IPS-11a (cell line): ENCODE measurements around the gene TRIM17.

Experiments used
- H3K4me3 ChIP-seq: one replicate; pipeline ENCODE4 v1.5.1; 2013; ENCODE audit warnings: low read depth, low read length, control low read depth

Gene TRIM17

GRCh38 chr1:228359613-228360532 lies 56.8 kb downstream of the TRIM17 start:
- H3K4me3 ChIP-seq: no peak overlapping the region

- no peak overlapping the region for H3K4me3 ChIP-seq
These were observed 57.7 kb downstream of the TRIM17 start for GRCh38 chr1:228358764-228359612.

GRCh38 chr1:228358039-228358763 lies 58.5 kb downstream of the TRIM17 start:
- H3K4me3 ChIP-seq: no peak overlapping the region
